A673 (cell line): ENCODE data around the gene CREB3L2. TPM values are rescaled to one million over a fixed set of nuclear protein-coding genes. Genes with fewer than 3 reads are reported as not detected.

ENCODE experiments used
- BruUV-seq: library from RNA; stranded (reverse); fragments of 400-500 nt; replicated peaks from 2 replicates; lab custom pipeline; 2021; lab: Mats Ljungman, UMichigan
- CTCF ChIA-PET: fragments of 300-600 bp; sonication (Branson Sonifier 250); formaldehyde crosslinking; loops from one replicate; lab custom pipeline; 2022; ENCODE audit warnings: antibody characterized with exemption; lab: Charles Lee
- POLR2A ChIA-PET: fragments of 300-600 bp; sonication (Branson Sonifier 250); formaldehyde crosslinking; loops from one replicate; lab custom pipeline; 2022; ENCODE audit warnings: antibody characterized with exemption; ENCODE audit not compliant: low non-redundant PET; lab: Charles Lee
- DNase-seq: peaks from one replicate; pipeline ENCODE4 v3.0.0-alpha.2; 2015; ENCODE audit warnings: low spot score
- H3K27ac ChIP-seq: fragments of 200-600 bp; sonication (generic); 2 replicates; pipeline ENCODE4 v1.5.1; 2016; ENCODE audit warnings: mixed run types, low read depth, mild to moderate bottlenecking, mixed read lengths, antibody characterized with exemption, low read length; ENCODE audit not compliant: poor library complexity, severe bottlenecking
- H3K27me3 ChIP-seq: fragments of 200-600 bp; sonication (generic); replicated peaks from 2 replicates; pipeline ENCODE4 v1.6.1; 2017; ENCODE audit warnings: mixed run types, low read depth, mild to moderate bottlenecking, mixed read lengths, antibody characterized with exemption, low read length; ENCODE audit not compliant: insufficient read depth, poor library complexity
- H3K36me3 ChIP-seq: fragments of 200-600 bp; sonication (generic); 2 replicates; pipeline ENCODE4 v1.6.1; 2016; ENCODE audit warnings: mixed run types, mild to moderate bottlenecking, mixed read lengths, antibody characterized with exemption, low read length; ENCODE audit not compliant: insufficient read depth, poor library complexity, severe bottlenecking
- H3K4me1 ChIP-seq: fragments of 200-600 bp; sonication (generic); 2 replicates; pipeline ENCODE4 v1.6.1; 2017; ENCODE audit warnings: mixed run types, mild to moderate bottlenecking, mixed read lengths, antibody characterized with exemption, low read length; ENCODE audit not compliant: insufficient read depth, poor library complexity, severe bottlenecking
- H3K4me3 ChIP-seq: fragments of 200-600 bp; sonication (generic); 2 replicates; pipeline ENCODE4 v1.5.1; 2016; ENCODE audit warnings: low read depth, mixed run types, mild to moderate bottlenecking, mixed read lengths, low read length; ENCODE audit not compliant: poor library complexity, severe bottlenecking
- H3K9me3 ChIP-seq: fragments of 200-600 bp; sonication (generic); 2 replicates; pipeline ENCODE4 v1.6.1; 2016; ENCODE audit warnings: mixed run types, low read depth, mild to moderate bottlenecking, mixed read lengths, antibody characterized with exemption, low read length; ENCODE audit not compliant: poor library complexity, severe bottlenecking
- CTCF ChIP-seq: fragments of 300-800, 200-600 bp; sonication (generic); conservative IDR thresholded peaks from 2 replicates; pipeline ENCODE4 v1.5.1; 2017; ENCODE audit warnings: low read depth, mild to moderate bottlenecking, antibody characterized with exemption, low read length, moderate library complexity, mixed read lengths
- EZH2 ChIP-seq: fragments of 200-600 bp; sonication (generic); IDR thresholded peaks from 2 replicates; pipeline ENCODE4 v1.6.1; 2017; ENCODE audit warnings: borderline replicate concordance, low read depth, mild to moderate bottlenecking, mixed read lengths, antibody characterized with exemption, low read length; ENCODE audit not compliant: poor library complexity, severe bottlenecking
- intact Hi-C: fragments of 100-400 bp; cut with micrococcal nuclease; formaldehyde crosslinking; loops from one replicate; pipeline ENCODE4 v1.10.0; 2022; ENCODE audit not compliant: unreplicated experiment
- total RNA-seq: library from RNA; stranded (reverse); gene quantifications from 2 replicates; pipeline ENCODE4 v1.2.3, GENCODE V29; 2021

Gene CREB3L2
- total RNA-seq, 1 experiment from 2014 or later: 17.0 TPM

- Histone ChIP-seq H3K36me3 (no peaks in the 10 kb centered on the region), H3K27ac (no peak overlapping the region), H3K4me1 (no peaks in the 10 kb centered on the region), H3K27me3 (no peaks in the 10 kb centered on the region), H3K4me3 (no peak overlapping the region), H3K9me3 (no peaks in the 10 kb centered on the region)
- intact Hi-C loops: no loop called here
- TF ChIP-seq CTCF (no peak), EZH2 (no peak)
- ChIA-PET POLR2A (no interaction called here), CTCF (no interaction called here)
- no TSS peak for BruUV-seq
- no peak for DNase-seq
Observed at GRCh38 chr7:137947046-137947445, 54.8 kb downstream of the CREB3L2 start.

- intact Hi-C loops: no loop called here
- POLR2A ChIA-PET: no interaction called here
Observed at GRCh38 chr7:137946011-137946410, 55.9 kb downstream of the CREB3L2 start.

GRCh38 chr7:137944168-137944567 lies 57.7 kb downstream of the CREB3L2 start:
- POLR2A ChIA-PET: no interaction called here
- intact Hi-C loops: no loop called here
- TF ChIP-seq CTCF (no peak), EZH2 (no peak)

More at GRCh38 chr7:137946011-137946410, 55.9 kb downstream of the CREB3L2 start:
- CTCF ChIA-PET: interaction anchor here (0.7 kb wide), 1 partner anchor 239 kb away, joined by 6 read pairs; no protein-coding TSS in a partner anchor
- H3K36me3 ChIP-seq: no peaks in the 10 kb centered on the region
- no peak overlapping the region for H3K4me3 ChIP-seq
- BruUV-seq: no TSS peak
- H3K27ac ChIP-seq: no peak overlapping the region
- TF ChIP-seq CTCF (no peak), EZH2 (no peak)
- no peak for DNase-seq
- no peaks in the 10 kb centered on the region for H3K27me3 ChIP-seq
- no peaks in the 10 kb centered on the region for H3K9me3 ChIP-seq
- H3K4me1 ChIP-seq: no peaks in the 10 kb centered on the region

More at GRCh38 chr7:137944168-137944567, 57.7 kb downstream of the CREB3L2 start:
- Histone ChIP-seq H3K4me3 (no peak overlapping the region), H3K9me3 (no peaks in the 10 kb centered on the region), H3K27me3 (no peaks in the 10 kb centered on the region), H3K27ac (no peak overlapping the region), H3K4me1 (no peaks in the 10 kb centered on the region), H3K36me3 (no peaks in the 10 kb centered on the region)
- no peak for DNase-seq
- no TSS peak for BruUV-seq
- CTCF ChIA-PET: no interaction called here
